Measurements from ENCODE around the gene APOBEC3B. TPM values are rescaled to one million over a fixed set of nuclear protein-coding genes. Genes with fewer than 3 reads are reported as not detected.
"Not testable (repeated sequence)": the region's sequence is repeated elsewhere in the genome, so short reads cannot be mapped to it uniquely, and the experiment has no call there.

Gene APOBEC3B
- total RNA-seq, 4 donors from 2014 or later, result 1.1 to 5.3 (median 3.1) TPM; not detected in 1

- Histone ChIP-seq H3K36me3 (peaks cover 0 to 10% (median 0%) of the 10 kb centered on the region in 3 donors), H3K27ac (peak within 1 kb of the TSS; percentile 89 to 93 (median 92)), H3K4me3 (peak within 1 kb of the TSS; percentile 45 to 64 (median 56)), H3K9me3 (no peaks in the 10 kb centered on the region), H3K27me3 (no peaks in the 10 kb centered on the region), H3K4me1 (peaks cover 5 to 43% (median 21%) of the 10 kb centered on the region in 3 donors)
- WGBS, 2 donors, result 0 to 15% methylated on average over 9 of the region's 18 CpGs
- intact Hi-C loops (cut with DNase I), result no loop called here
- DNase-seq, result peak; percentile 66
- TF ChIP-seq CTCF (IDR thresholded peaks at IDR 0.05), result peak in 3 of 6 experiments; percentile 6 to 22 (median 8)
- TF ChIP-seq POLR2A (IDR thresholded peaks at IDR 0.05), result peak in 3 of 4 donors; percentile 48 to 77 (median 66)
These were observed 32.0 kb downstream of the APOBEC3B start, which contains the start of gene APOBEC3C for GRCh38 chr22:39013942-39014722. TSS of gene APOBEC3C (plus strand) at chr22:39014257. CDS start at chr22:39014363, 106 bp downstream.

GRCh38 chr22:39014723-39015121 lies 32.6 kb downstream of the APOBEC3B start:
- intact Hi-C loops (cut with DNase I); DNase-seq; H3K9me3 ChIP-seq; H3K27me3 ChIP-seq: not testable (repeated sequence)
- Histone ChIP-seq H3K4me3 (peak overlapping the region; percentile 45 to 64 (median 56)), H3K36me3 (peaks cover 0 to 10% (median 0%) of the 10 kb centered on the region in 3 donors), H3K4me1 (peaks cover 5 to 43% (median 21%) of the 10 kb centered on the region in 3 donors), H3K27ac (peak overlapping the region; percentile 89 to 93 (median 92))
- WGBS, 2 donors, result 13 to 20% methylated on average over 5 to 6 of the region's 6 CpGs

GRCh38 chr22:39016592-39016991 lies 34.4 kb downstream of the APOBEC3B start:
- 91 to 100% methylated on average over 5 of the region's 13 CpGs for WGBS, 2 donors
- H3K4me1 ChIP-seq, result peaks cover 5 to 58% (median 26%) of the 10 kb centered on the region in 3 donors
- no peak overlapping the region for H3K4me3 ChIP-seq
- intact Hi-C loops (cut with DNase I), result no loop called here
- H3K27me3 ChIP-seq, result no peaks in the 10 kb centered on the region
- H3K36me3 ChIP-seq, result peaks cover 0 to 10% (median 0%) of the 10 kb centered on the region in 3 donors
- no peak overlapping the region for H3K27ac ChIP-seq
- H3K9me3 ChIP-seq, result no peaks in the 10 kb centered on the region
- no peak for DNase-seq
- TF ChIP-seq POLR2A (IDR thresholded peaks at IDR 0.05), result no peak
- TF ChIP-seq CTCF (IDR thresholded peaks at IDR 0.05), result no peak

GRCh38 chr22:39017596-39018365 lies 35.6 kb downstream of the APOBEC3B start:
- peaks cover 5 to 58% (median 32%) of the 10 kb centered on the region in 3 donors for H3K4me1 ChIP-seq
- no peak overlapping the region for H3K27ac ChIP-seq
- no peaks in the 10 kb centered on the region for H3K9me3 ChIP-seq
- DNase-seq, result no peak
- H3K27me3 ChIP-seq, result no peaks in the 10 kb centered on the region
- no peak overlapping the region for H3K4me3 ChIP-seq
- peaks cover 0 to 10% (median 0%) of the 10 kb centered on the region in 3 donors for H3K36me3 ChIP-seq
- intact Hi-C loops (cut with DNase I), result no loop called here
- no peak for TF ChIP-seq CTCF (IDR thresholded peaks at IDR 0.05)
- TF ChIP-seq POLR2A (IDR thresholded peaks at IDR 0.05), result no peak
- WGBS, 2 donors, result 82 to 89% methylated on average over 13 to 14 of the region's 18 CpGs

GRCh38 chr22:39020021-39020651 lies 38.0 kb downstream of the APOBEC3B start:
- Histone ChIP-seq H3K27ac (peak overlapping the region; percentile 30 to 88 (median 80)), H3K4me1 (peaks cover 4 to 40% (median 19%) of the 10 kb centered on the region in 3 donors), H3K36me3 (peaks cover 0 to 23% (median 0%) of the 10 kb centered on the region in 3 donors), H3K4me3 (peak overlapping the region in 3 of 4 donors; percentile 46 to 57 (median 47))
- WGBS, 2 donors, result 52 to 53% methylated on average over 7 to 13 of the region's 15 CpGs
- intact Hi-C loops (cut with DNase I); DNase-seq; H3K9me3 ChIP-seq; H3K27me3 ChIP-seq: not testable (repeated sequence)

Measured in esophagus squamous epithelium (tissue), 5 donors.